ENCODE data around the gene MMP26. TPM values are rescaled to one million over a fixed set of nuclear protein-coding genes. Genes with fewer than 3 reads are reported as not detected.

Gene MMP26
- total and polyA plus RNA-seq, 10 donors, result not detected

DNA sequence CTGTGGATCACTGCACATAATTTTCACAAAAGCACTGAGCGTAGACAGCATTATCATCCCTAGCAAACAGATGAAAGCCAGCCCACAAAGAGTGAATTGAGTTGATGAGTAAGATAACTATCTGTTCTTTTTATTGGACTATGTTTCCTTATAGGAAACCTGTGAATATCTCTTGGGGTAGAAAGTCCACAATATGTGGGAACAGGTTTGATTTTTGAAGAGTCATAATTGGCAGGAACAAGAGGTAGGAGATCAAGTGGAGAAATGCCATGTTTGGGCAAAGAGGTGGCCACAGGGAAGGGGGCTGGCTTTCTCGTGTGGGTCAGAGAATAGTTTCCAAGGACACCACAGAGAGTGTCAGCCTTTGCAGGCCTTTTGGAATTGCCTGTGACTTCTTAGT is 30.8 kb upstream of the MMP26 start:
- no peaks in the 10 kb centered on the region for H3K9me3 ChIP-seq
- no peak for DNase-seq
- no peaks in the 10 kb centered on the region for H3K36me3 ChIP-seq
- no peaks in the 10 kb centered on the region for H3K4me1 ChIP-seq
- peaks cover 0 to 19% (median 0%) of the 10 kb centered on the region in 7 donors for H3K27me3 ChIP-seq (replicated peaks in 1 of 7)
- TF ChIP-seq POLR2A (IDR thresholded peaks at IDR 0.05) (no peak), POLR2AphosphoS5 (IDR thresholded peaks at IDR 0.05) (no peak)
- TF ChIP-seq, protein P1, sequence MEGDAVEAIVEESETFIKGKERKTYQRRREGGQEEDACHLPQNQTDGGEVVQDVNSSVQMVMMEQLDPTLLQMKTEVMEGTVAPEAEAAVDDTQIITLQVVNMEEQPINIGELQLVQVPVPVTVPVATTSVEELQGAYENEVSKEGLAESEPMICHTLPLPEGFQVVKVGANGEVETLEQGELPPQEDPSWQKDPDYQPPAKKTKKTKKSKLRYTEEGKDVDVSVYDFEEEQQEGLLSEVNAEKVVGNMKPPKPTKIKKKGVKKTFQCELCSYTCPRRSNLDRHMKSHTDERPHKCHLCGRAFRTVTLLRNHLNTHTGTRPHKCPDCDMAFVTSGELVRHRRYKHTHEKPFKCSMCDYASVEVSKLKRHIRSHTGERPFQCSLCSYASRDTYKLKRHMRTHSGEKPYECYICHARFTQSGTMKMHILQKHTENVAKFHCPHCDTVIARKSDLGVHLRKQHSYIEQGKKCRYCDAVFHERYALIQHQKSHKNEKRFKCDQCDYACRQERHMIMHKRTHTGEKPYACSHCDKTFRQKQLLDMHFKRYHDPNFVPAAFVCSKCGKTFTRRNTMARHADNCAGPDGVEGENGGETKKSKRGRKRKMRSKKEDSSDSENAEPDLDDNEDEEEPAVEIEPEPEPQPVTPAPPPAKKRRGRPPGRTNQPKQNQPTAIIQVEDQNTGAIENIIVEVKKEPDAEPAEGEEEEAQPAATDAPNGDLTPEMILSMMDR (IDR thresholded peaks at IDR 0.05 in 8 of 11, conservative IDR thresholded peaks at IDR 0.05 in 3 of 11), result no peak
- no peak overlapping the region for H3K27ac ChIP-seq
- no peak overlapping the region for H3K4me3 ChIP-seq
- 50 to 83% (median 77%) methylated on average over 2 of the region's 2 CpGs for WGBS, 5 donors
- intact Hi-C loops (cut with DNase I; ENCODE audit: low total_unique reads), result no loop called here

DNA sequence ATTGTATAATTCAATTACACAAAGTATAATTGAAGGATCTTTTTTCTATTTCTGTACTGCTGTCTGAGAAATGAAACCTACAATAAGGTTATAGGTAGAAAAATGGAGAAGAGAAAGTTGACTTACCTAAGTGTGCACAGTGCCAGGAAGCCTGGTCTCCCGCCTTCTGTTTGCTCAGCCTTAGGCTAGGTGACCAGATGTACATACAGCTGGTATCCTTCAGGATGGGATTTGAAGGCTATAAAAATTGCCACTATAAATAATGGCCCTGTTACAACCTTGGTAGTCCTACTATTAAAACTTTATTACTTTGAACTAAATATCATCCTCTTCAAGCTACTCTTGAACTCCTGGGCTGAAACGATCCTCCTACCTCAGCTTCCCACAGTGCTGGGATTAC is 26.6 kb upstream of the MMP26 start:
- Histone ChIP-seq H3K27me3 (replicated peaks in 1 of 7) (peaks cover 0 to 19% (median 0%) of the 10 kb centered on the region in 7 donors), H3K27ac (no peak overlapping the region), H3K9me3 (no peaks in the 10 kb centered on the region), H3K36me3 (no peaks in the 10 kb centered on the region), H3K4me3 (no peak overlapping the region), H3K4me1 (no peaks in the 10 kb centered on the region)
- TF ChIP-seq POLR2AphosphoS5 (IDR thresholded peaks at IDR 0.05) (no peak), POLR2A (IDR thresholded peaks at IDR 0.05) (no peak)
- TF ChIP-seq, protein P1 (IDR thresholded peaks at IDR 0.05 in 8 of 11, conservative IDR thresholded peaks at IDR 0.05 in 3 of 11), result no peak
- intact Hi-C loops (cut with DNase I; ENCODE audit: low total_unique reads), result no loop called here
- 68 to 90% (median 82%) methylated on average over 2 of the region's 2 CpGs for WGBS, 5 donors
- DNase-seq, result no peak

DNA sequence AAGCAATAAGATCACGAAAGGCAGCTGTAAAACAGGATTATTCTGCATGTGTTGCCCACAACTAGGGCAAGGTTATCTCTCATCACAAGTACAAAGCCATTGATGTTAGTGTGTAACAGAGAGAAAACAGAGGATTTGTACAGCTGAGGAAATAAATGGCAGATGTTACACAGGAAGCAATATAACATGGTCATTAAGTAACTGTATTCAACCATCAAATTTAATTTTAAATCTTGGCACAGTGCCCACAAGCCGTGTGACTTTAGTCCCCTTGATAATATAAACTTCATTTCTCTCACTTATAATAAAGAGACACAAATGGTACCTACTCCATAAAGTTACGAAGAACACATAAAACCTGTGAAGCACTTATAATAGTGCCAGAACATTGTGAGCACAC is 24.2 kb upstream of the MMP26 start:
- TF ChIP-seq POLR2AphosphoS5 (IDR thresholded peaks at IDR 0.05) (no peak), POLR2A (IDR thresholded peaks at IDR 0.05) (no peak)
- TF ChIP-seq, protein P1 (IDR thresholded peaks at IDR 0.05 in 8 of 11, conservative IDR thresholded peaks at IDR 0.05 in 3 of 11), result no peak
- Histone ChIP-seq H3K27ac (no peak overlapping the region), H3K36me3 (no peaks in the 10 kb centered on the region), H3K27me3 (replicated peaks in 1 of 7) (peaks cover 0 to 6% (median 0%) of the 10 kb centered on the region in 7 donors), H3K4me3 (no peak overlapping the region), H3K4me1 (no peaks in the 10 kb centered on the region), H3K9me3 (no peaks in the 10 kb centered on the region)
- 35 to 51% (median 46%) methylated on average over 3 of the region's 3 CpGs for WGBS, 5 donors
- intact Hi-C loops (cut with DNase I; ENCODE audit: low total_unique reads), result no loop called here
- DNase-seq, result no peak

DNA sequence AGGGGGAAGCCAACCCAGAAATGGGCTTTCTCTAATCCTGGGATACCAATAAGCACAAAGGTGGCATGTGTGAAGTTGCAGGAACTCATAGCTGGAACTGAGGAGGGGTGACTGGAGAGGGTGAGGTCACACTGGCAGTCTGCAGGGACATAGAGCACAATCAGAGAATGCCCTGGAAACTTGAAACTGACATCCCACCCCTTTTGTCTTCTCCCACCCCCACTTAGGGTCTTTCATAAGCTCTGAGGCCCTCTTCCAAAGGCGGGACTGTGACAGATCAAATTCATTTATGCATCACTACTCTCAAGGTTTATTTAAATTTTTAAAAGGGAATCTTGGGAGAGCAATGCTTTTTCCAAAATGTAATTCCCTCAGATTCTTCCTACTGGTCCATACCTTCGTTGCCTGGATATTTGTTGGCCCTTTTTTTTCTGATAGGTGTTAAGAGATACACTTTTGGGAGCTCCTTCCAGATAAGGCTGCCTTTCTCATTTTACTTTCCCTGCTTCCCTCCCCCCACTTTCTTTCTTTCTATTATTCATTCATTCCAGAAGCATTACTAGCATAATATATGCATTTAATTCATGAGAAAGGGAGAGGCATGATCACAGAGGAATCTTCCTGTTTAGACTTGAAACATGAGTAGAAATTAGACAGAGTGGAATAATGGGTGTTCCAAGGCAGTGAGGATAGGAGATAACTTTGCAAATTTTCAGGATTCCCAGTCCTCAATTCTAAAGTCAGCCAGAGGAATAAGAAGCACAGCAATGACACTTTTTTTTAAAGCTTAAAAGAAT is 21.8 kb upstream of the MMP26 start:
- H3K27ac ChIP-seq, result no peak overlapping the region
- H3K27me3 ChIP-seq (replicated peaks in 1 of 7), result no peaks in the 10 kb centered on the region
- H3K9me3 ChIP-seq, result no peaks in the 10 kb centered on the region
- WGBS, 5 donors, result 71 to 77% (median 72%) methylated on average over 2 of the region's 2 CpGs
- no peak for DNase-seq
- TF ChIP-seq POLR2AphosphoS5 (IDR thresholded peaks at IDR 0.05), result no peak
- TF ChIP-seq, protein P1 (IDR thresholded peaks at IDR 0.05 in 8 of 11, conservative IDR thresholded peaks at IDR 0.05 in 3 of 11), result no peak
- no peak for TF ChIP-seq POLR2A (IDR thresholded peaks at IDR 0.05)
- intact Hi-C loops (cut with DNase I; ENCODE audit: low total_unique reads), result no loop called here
- no peaks in the 10 kb centered on the region for H3K36me3 ChIP-seq
- no peak overlapping the region for H3K4me3 ChIP-seq
- no peaks in the 10 kb centered on the region for H3K4me1 ChIP-seq
